A549 treated with GW870086 at 1 μM for 4 hours (cell line): ENCODE data around the gene NABP2. TPM values are rescaled to one million over a fixed set of nuclear protein-coding genes. Genes with fewer than 3 reads are reported as not detected.

Experiments used
- total RNA-seq: library from RNA; stranded (reverse); fragments of 200-300 nt; extraction: Qiagen RNA extraction; gene quantifications from 5 replicates; pipeline ENCODE4 v1.2.3, GENCODE V29; 2022; ENCODE audit warnings: low read depth

Gene NABP2
- total RNA-seq = 53.0 to 66.2 TPM (median 57.4 TPM) in 5 replicates

GRCh38 chr12:56224102-56224701 lies at the start of gene NABP2:
Gene NABP2 (plus strand): TSS chr12:56224342. CDS start chr12:56224857, 515 bp downstream.

GRCh38 chr12:56189099-56189917 lies 34.8 kb upstream of the NABP2 start, which contains the start of gene SMARCC2:
Gene SMARCC2 (minus strand): TSS chr12:56189483. CDS start chr12:56189461, 22 bp downstream.

GRCh38 chr12:56221757-56222530 lies 2.2 kb upstream of the NABP2 start, which contains the start of gene RNF41:
Gene RNF41 (minus strand): TSS chr12:56221922. CDS start chr12:56214047, 7,875 bp downstream.

DNA sequence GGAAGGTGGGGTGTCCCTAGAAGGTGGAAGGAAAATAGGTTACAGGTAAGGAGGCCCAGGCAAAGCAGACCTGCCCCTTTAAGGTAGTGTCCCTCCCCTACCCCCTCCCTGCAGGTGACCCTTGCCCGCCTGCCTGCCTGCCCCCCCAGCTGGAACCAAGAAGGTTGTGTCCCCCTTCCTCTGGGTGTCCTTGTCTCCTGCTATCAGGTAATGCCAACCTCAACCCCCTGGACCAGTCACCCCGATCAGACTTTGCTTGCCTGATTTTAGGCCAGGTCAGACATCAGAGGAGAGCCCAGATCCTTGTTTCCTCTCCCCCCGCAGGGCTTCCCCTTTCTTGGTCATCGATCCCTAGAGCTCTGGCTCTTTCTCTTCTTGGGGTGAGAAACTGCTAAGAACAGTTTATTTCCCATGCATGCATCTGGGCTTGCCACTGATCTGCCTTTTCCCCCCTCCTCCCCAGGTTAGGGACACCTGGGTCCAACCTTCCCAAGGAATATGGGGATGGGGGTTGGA lies 5.8 kb downstream of the NABP2 start, which contains the start of gene SLC39A5:
TSS of gene SLC39A5 (plus strand) at position 136 of the 516 bp plus-strand sequence. CDS start 1,224 bp downstream, outside the sequence.

GRCh38 chr12:56258068-56258819 lies 34.1 kb downstream of the NABP2 start, which contains the start of gene ANKRD52:
Gene ANKRD52 (minus strand): TSS chr12:56258384. CDS start chr12:56258269, 115 bp downstream.

GRCh38 chr12:56266693-56267442 lies 42.7 kb downstream of the NABP2 start, which contains the start of gene COQ10A:
Gene COQ10A (plus strand): TSS chr12:56266942. CDS start chr12:56267119, 177 bp downstream.

Other genes with a start within 250 kb of the NABP2 start
- 7.5 to 9.4 TPM (median 9.2 TPM) in 5 replicates for gene SUOX, start 227.1 kb upstream of the NABP2 start, total RNA-seq
- gene IKZF4, start 203.3 kb upstream of the NABP2 start, total RNA-seq = 1.7 to 3.9 TPM (median 2.9 TPM) in 5 replicates
- 700 to 893 TPM (median 717 TPM) in 5 replicates for gene RPS26, start 182.4 kb upstream of the NABP2 start, total RNA-seq
- 0.95 to 3.0 TPM (median 1.4 TPM) in 5 replicates for gene ERBB3, start 144.2 kb upstream of the NABP2 start, total RNA-seq
- 283 to 329 TPM (median 289 TPM) in 5 replicates for gene PA2G4, start 119.8 kb upstream of the NABP2 start, total RNA-seq
- 5,218 to 5,761 TPM (median 5,566 TPM) in 5 replicates for gene RPL41, start 107.7 kb upstream of the NABP2 start, total RNA-seq
- 2.4 to 3.6 TPM (median 2.6 TPM) in 5 replicates for gene ZC3H10, start 106.1 kb upstream of the NABP2 start, total RNA-seq
- gene ESYT1, start 96.1 kb upstream of the NABP2 start, total RNA-seq = 63.1 to 68.1 TPM (median 65.7 TPM) in 5 replicates
- 72.9 to 93.3 TPM (median 80.4 TPM) in 5 replicates for gene MYL6B, start 71.8 kb upstream of the NABP2 start, total RNA-seq
- 2,118 to 2,979 TPM (median 2,161 TPM) in 5 replicates for gene MYL6, start 66.0 kb upstream of the NABP2 start, total RNA-seq
- 27.3 to 35.8 TPM (median 34.5 TPM) in 5 replicates for gene SMARCC2, start 34.9 kb upstream of the NABP2 start, total RNA-seq
- 20.0 to 27.0 TPM (median 24.3 TPM) in 5 replicates for gene RNF41, start 2.4 kb upstream of the NABP2 start, total RNA-seq
- 0.34 TPM in 1 of 5 replicates, not detected in the others for gene SLC39A5, start 5.7 kb downstream of the NABP2 start, total RNA-seq
- gene ANKRD52, start 34.0 kb downstream of the NABP2 start, total RNA-seq = 37.2 to 45.2 TPM (median 43.7 TPM) in 5 replicates
- 16.2 to 17.4 TPM (median 17.0 TPM) in 5 replicates for gene COQ10A, start 42.6 kb downstream of the NABP2 start, total RNA-seq
- 153 to 169 TPM (median 159 TPM) in 5 replicates for gene CS, start 76.0 kb downstream of the NABP2 start, total RNA-seq
- gene CNPY2, start 91.6 kb downstream of the NABP2 start, total RNA-seq = 115 to 162 TPM (median 149 TPM) in 5 replicates
- gene PAN2, start 109.7 kb downstream of the NABP2 start, total RNA-seq = 13.1 to 19.3 TPM (median 15.9 TPM) in 5 replicates
- gene IL23A, start 114.5 kb downstream of the NABP2 start, total RNA-seq = 0.21 to 0.70 TPM (median 0.49 TPM) in 4 of 5 replicates, not detected in the other
- 9.8 to 13.2 TPM (median 11.6 TPM) in 5 replicates for gene STAT2, start 135.8 kb downstream of the NABP2 start, total RNA-seq
- gene APOF, start 138.5 kb downstream of the NABP2 start, total RNA-seq = not detected in 5 replicates
- 32.5 to 39.5 TPM (median 35.5 TPM) in 5 replicates for gene TIMELESS, start 225.1 kb downstream of the NABP2 start, total RNA-seq
- 0.14 TPM in 1 of 5 replicates, not detected in the others for gene MIP, start 230.3 kb downstream of the NABP2 start, total RNA-seq
- 1.7 to 2.0 TPM (median 1.9 TPM) in 5 replicates for gene SPRYD4, start 244.2 kb downstream of the NABP2 start, total RNA-seq